ENCODE data around the gene MARCKSL1.
A peak's percentile ranks its signal among the peaks of the same experiment; 100 is the strongest.
"Not testable (repeated sequence)": the region's sequence is repeated elsewhere in the genome, so short reads cannot be mapped to it uniquely, and the experiment has no call there.

Gene MARCKSL1

GRCh38 chr1:32321712-32322291 lies 14.2 kb downstream of the MARCKSL1 start:
- Histone ChIP-seq H3K4me1 (ENCODE audit: control insufficient read depth, insufficient read depth, low read length) (peaks cover 47% of the 10 kb centered on the region), H3K4me3 (ENCODE audit: low read length) (no peak overlapping the region), H3K27me3 (ENCODE audit: control insufficient read depth, insufficient read depth, low read length) (no peaks in the 10 kb centered on the region), H3K9me3 (ENCODE audit: control insufficient read depth, low read length) (no peaks in the 10 kb centered on the region), H3K9ac (ENCODE audit: low read length) (peak overlapping the region; percentile 62), H3K36me3 (ENCODE audit: control insufficient read depth, insufficient read depth, low read length) (peaks cover under 1% of the 10 kb centered on the region)

GRCh38 chr1:32318127-32318869 lies 17.7 kb downstream of the MARCKSL1 start:
- Histone ChIP-seq H3K9me3 (ENCODE audit: control insufficient read depth, low read length) (no peaks in the 10 kb centered on the region), H3K36me3 (ENCODE audit: control insufficient read depth, insufficient read depth, low read length) (no peaks in the 10 kb centered on the region), H3K27me3 (ENCODE audit: control insufficient read depth, insufficient read depth, low read length) (no peaks in the 10 kb centered on the region), H3K4me3 (ENCODE audit: low read length) (no peak overlapping the region), H3K4me1 (ENCODE audit: control insufficient read depth, insufficient read depth, low read length) (peaks cover 44% of the 10 kb centered on the region), H3K9ac (ENCODE audit: low read length) (no peak overlapping the region)

- no peak overlapping the region for H3K4me3 ChIP-seq (ENCODE audit: low read length)
- H3K4me1 ChIP-seq (ENCODE audit: control insufficient read depth, insufficient read depth, low read length) = peaks cover 31% of the 10 kb centered on the region
- no peaks in the 10 kb centered on the region for H3K36me3 ChIP-seq (ENCODE audit: control insufficient read depth, insufficient read depth, low read length)
- no peaks in the 10 kb centered on the region for H3K27me3 ChIP-seq (ENCODE audit: control insufficient read depth, insufficient read depth, low read length)
- no peak overlapping the region for H3K9ac ChIP-seq (ENCODE audit: low read length)
- no peaks in the 10 kb centered on the region for H3K9me3 ChIP-seq (ENCODE audit: control insufficient read depth, low read length)
Measured at GRCh38 chr1:32316903-32317277, 19.1 kb downstream of the MARCKSL1 start.

- Histone ChIP-seq H3K36me3 (ENCODE audit: control insufficient read depth, insufficient read depth, low read length) (no peaks in the 10 kb centered on the region), H3K4me3 (ENCODE audit: low read length) (no peak overlapping the region), H3K9me3 (ENCODE audit: control insufficient read depth, low read length) (no peaks in the 10 kb centered on the region), H3K4me1 (ENCODE audit: control insufficient read depth, insufficient read depth, low read length) (peaks cover 24% of the 10 kb centered on the region), H3K27me3 (ENCODE audit: control insufficient read depth, insufficient read depth, low read length) (no peaks in the 10 kb centered on the region), H3K9ac (ENCODE audit: low read length) (no peak overlapping the region)
Measured at GRCh38 chr1:32311709-32312393, 24.2 kb downstream of the MARCKSL1 start.

- no peaks in the 10 kb centered on the region for H3K9me3 ChIP-seq (ENCODE audit: control insufficient read depth, low read length)
- no peaks in the 10 kb centered on the region for H3K36me3 ChIP-seq (ENCODE audit: control insufficient read depth, insufficient read depth, low read length)
- no peak overlapping the region for H3K9ac ChIP-seq (ENCODE audit: low read length)
- no peak overlapping the region for H3K4me3 ChIP-seq (ENCODE audit: low read length)
- H3K4me1 ChIP-seq (ENCODE audit: control insufficient read depth, insufficient read depth, low read length) = peaks cover 17% of the 10 kb centered on the region
- no peaks in the 10 kb centered on the region for H3K27me3 ChIP-seq (ENCODE audit: control insufficient read depth, insufficient read depth, low read length)
Measured at GRCh38 chr1:32309960-32310359, 26.1 kb downstream of the MARCKSL1 start.

GRCh38 chr1:32307324-32307723 lies 28.7 kb downstream of the MARCKSL1 start:
- Histone ChIP-seq H3K4me1 (ENCODE audit: control insufficient read depth, insufficient read depth, low read length) (peaks cover 15% of the 10 kb centered on the region), H3K9me3 (ENCODE audit: control insufficient read depth, low read length) (no peaks in the 10 kb centered on the region), H3K4me3 (ENCODE audit: low read length) (no peak overlapping the region), H3K36me3 (ENCODE audit: control insufficient read depth, insufficient read depth, low read length) (peaks cover 3% of the 10 kb centered on the region), H3K9ac (ENCODE audit: low read length) (no peak overlapping the region), H3K27me3 (ENCODE audit: control insufficient read depth, insufficient read depth, low read length) (no peaks in the 10 kb centered on the region)

GRCh38 chr1:32305310-32305709 lies 30.7 kb downstream of the MARCKSL1 start:
- H3K9me3 ChIP-seq (ENCODE audit: control insufficient read depth, low read length) = no peaks in the 10 kb centered on the region
- H3K9ac ChIP-seq (ENCODE audit: low read length) = no peak overlapping the region
- peaks cover 3% of the 10 kb centered on the region for H3K36me3 ChIP-seq (ENCODE audit: control insufficient read depth, insufficient read depth, low read length)
- peaks cover 15% of the 10 kb centered on the region for H3K4me1 ChIP-seq (ENCODE audit: control insufficient read depth, insufficient read depth, low read length)
- no peaks in the 10 kb centered on the region for H3K27me3 ChIP-seq (ENCODE audit: control insufficient read depth, insufficient read depth, low read length)
- no peak overlapping the region for H3K4me3 ChIP-seq (ENCODE audit: low read length)

- peaks cover 6% of the 10 kb centered on the region for H3K36me3 ChIP-seq (ENCODE audit: control insufficient read depth, insufficient read depth, low read length)
Measured at GRCh38 chr1:32303997-32304622, 31.9 kb downstream of the MARCKSL1 start.

GRCh38 chr1:32303358-32303757 lies 32.7 kb downstream of the MARCKSL1 start:
- Histone ChIP-seq H3K36me3 (ENCODE audit: control insufficient read depth, insufficient read depth, low read length) (peaks cover 6% of the 10 kb centered on the region), H3K4me1 (ENCODE audit: control insufficient read depth, insufficient read depth, low read length) (no peaks in the 10 kb centered on the region), H3K27me3 (ENCODE audit: control insufficient read depth, insufficient read depth, low read length) (no peaks in the 10 kb centered on the region), H3K9me3 (ENCODE audit: control insufficient read depth, low read length) (no peaks in the 10 kb centered on the region), H3K4me3 (ENCODE audit: low read length) (no peak overlapping the region), H3K9ac (ENCODE audit: low read length) (no peak overlapping the region)

More at GRCh38 chr1:32303997-32304622, 31.9 kb downstream of the MARCKSL1 start:
- Histone ChIP-seq H3K4me3 (ENCODE audit: low read length) (no peak overlapping the region), H3K9me3 (ENCODE audit: control insufficient read depth, low read length) (no peaks in the 10 kb centered on the region), H3K9ac (ENCODE audit: low read length) (no peak overlapping the region), H3K27me3 (ENCODE audit: control insufficient read depth, insufficient read depth, low read length) (no peaks in the 10 kb centered on the region), H3K4me1 (ENCODE audit: control insufficient read depth, insufficient read depth, low read length) (peaks cover 4% of the 10 kb centered on the region)

GRCh38 chr1:32299327-32299726 lies 36.7 kb downstream of the MARCKSL1 start:
- peaks cover 15% of the 10 kb centered on the region for H3K4me1 ChIP-seq (ENCODE audit: control insufficient read depth, insufficient read depth, low read length)
- H3K27me3 ChIP-seq (ENCODE audit: control insufficient read depth, insufficient read depth, low read length) = no peaks in the 10 kb centered on the region
- H3K4me3 ChIP-seq (ENCODE audit: low read length) = no peak overlapping the region
- H3K9me3 ChIP-seq (ENCODE audit: control insufficient read depth, low read length) = no peaks in the 10 kb centered on the region
- H3K36me3 ChIP-seq (ENCODE audit: control insufficient read depth, insufficient read depth, low read length) = peaks cover 6% of the 10 kb centered on the region
- no peak overlapping the region for H3K9ac ChIP-seq (ENCODE audit: low read length)

GRCh38 chr1:32298211-32298610 lies 37.8 kb downstream of the MARCKSL1 start:
- H3K4me3 ChIP-seq (ENCODE audit: low read length); H3K36me3 ChIP-seq (ENCODE audit: control insufficient read depth, insufficient read depth, low read length); H3K9ac ChIP-seq (ENCODE audit: low read length); H3K9me3 ChIP-seq (ENCODE audit: control insufficient read depth, low read length); H3K27me3 ChIP-seq (ENCODE audit: control insufficient read depth, insufficient read depth, low read length): not testable (repeated sequence)
- H3K4me1 ChIP-seq (ENCODE audit: control insufficient read depth, insufficient read depth, low read length) = peaks cover 19% of the 10 kb centered on the region
